ENCODE measurements around the gene INO80B. TPM values are rescaled to one million over a fixed set of nuclear protein-coding genes. Genes with fewer than 3 reads are reported as not detected.

Gene INO80B
- total and polyA plus RNA-seq, 11 donors, result 11.7 to 29.2 (median 22.6) TPM

GRCh38 chr2:74439803-74440377 lies 15.0 kb upstream of the INO80B start:
- H3K4me3 ChIP-seq, result peak overlapping the region; percentile 30 to 72 (median 60)
- no peaks in the 10 kb centered on the region for H3K9me3 ChIP-seq
- H3K4me1 ChIP-seq, result peaks cover 0 to 63% (median 37%) of the 10 kb centered on the region in 12 donors
- DNase-seq, result peak; percentile 82 to 91 (median 86)
- intact Hi-C loops (cut with DNase I), result loop anchor here in 3 of 10 donors (1.0 to 2.0 kb wide), 3 partner anchors 14 to 25 kb away; partner anchors contain the start of gene INO80B (in 1 of the 3)
- peaks cover 0 to 7% (median 0%) of the 10 kb centered on the region in 9 donors for H3K36me3 ChIP-seq
- WGBS, 4 donors, result 3 to 12% (median 8%) methylated on average over 14 of the region's 14 CpGs
- H3K27me3 ChIP-seq, result peaks cover 0 to 38% (median 0%) of the 10 kb centered on the region in 9 donors
- ATAC-seq, result peak; percentile 55 to 69 (median 65)
- no peak for TF ChIP-seq POLR2A (IDR thresholded peaks at IDR 0.05)
- TF ChIP-seq, protein P1, sequence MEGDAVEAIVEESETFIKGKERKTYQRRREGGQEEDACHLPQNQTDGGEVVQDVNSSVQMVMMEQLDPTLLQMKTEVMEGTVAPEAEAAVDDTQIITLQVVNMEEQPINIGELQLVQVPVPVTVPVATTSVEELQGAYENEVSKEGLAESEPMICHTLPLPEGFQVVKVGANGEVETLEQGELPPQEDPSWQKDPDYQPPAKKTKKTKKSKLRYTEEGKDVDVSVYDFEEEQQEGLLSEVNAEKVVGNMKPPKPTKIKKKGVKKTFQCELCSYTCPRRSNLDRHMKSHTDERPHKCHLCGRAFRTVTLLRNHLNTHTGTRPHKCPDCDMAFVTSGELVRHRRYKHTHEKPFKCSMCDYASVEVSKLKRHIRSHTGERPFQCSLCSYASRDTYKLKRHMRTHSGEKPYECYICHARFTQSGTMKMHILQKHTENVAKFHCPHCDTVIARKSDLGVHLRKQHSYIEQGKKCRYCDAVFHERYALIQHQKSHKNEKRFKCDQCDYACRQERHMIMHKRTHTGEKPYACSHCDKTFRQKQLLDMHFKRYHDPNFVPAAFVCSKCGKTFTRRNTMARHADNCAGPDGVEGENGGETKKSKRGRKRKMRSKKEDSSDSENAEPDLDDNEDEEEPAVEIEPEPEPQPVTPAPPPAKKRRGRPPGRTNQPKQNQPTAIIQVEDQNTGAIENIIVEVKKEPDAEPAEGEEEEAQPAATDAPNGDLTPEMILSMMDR (IDR thresholded peaks at IDR 0.05), result no peak
- peak overlapping the region; percentile 77 to 95 (median 86) for H3K27ac ChIP-seq

DNA sequence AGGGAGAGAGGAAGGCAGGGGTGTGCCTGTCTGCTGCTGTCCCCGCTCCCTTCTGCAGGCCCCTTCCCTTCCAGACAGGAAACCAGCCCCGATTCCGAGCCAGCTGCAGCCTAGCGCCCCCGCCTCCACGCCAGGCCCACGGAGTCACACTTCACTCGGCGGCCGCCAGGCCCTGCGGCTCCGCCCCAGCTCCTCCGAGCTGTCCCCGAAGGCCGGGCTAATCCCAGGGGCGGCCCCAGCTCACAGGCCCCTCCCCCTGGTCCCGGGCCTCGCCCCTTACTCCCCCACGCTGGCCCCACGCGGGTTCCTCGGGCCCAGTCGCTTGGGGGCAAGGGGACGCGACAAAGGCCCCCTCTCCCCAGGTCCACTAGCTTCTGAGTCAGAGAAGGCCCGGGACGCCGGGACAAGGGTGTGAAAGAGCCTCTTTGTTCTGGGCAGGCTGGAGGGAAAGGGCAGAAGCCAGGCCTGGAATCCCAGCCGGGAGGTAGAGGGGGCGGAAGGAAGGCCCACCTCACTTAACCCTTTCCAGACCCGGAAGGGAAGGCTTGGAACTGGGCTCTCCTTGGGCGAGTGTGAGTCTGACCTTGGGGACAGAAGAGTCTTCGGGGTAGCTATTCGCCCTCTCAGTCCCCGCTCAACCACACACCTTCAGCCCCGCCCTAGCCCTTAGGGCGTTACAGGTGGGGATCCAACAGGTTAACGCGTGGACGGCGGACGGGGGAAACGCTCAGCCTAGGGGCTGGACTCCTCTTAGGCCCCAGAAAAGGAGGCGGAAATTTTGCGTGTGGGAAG lies 14.3 kb upstream of the INO80B start:
- peaks cover 0 to 63% (median 37%) of the 10 kb centered on the region in 12 donors for H3K4me1 ChIP-seq
- ATAC-seq (peak; percentile 90 to 95 (median 93)), DNase-seq (peak; percentile 91 to 94 (median 93))
- TF ChIP-seq, protein P1 (IDR thresholded peaks at IDR 0.05), result peak in 9 of 12 donors; percentile 11 to 52 (median 29)
- TF ChIP-seq POLR2A (IDR thresholded peaks at IDR 0.05), result peak in 1 of 2 donors; percentile 68
- peak overlapping the region; percentile 30 to 72 (median 60) for H3K4me3 ChIP-seq
- peaks cover 0 to 39% (median 0%) of the 10 kb centered on the region in 9 donors for H3K27me3 ChIP-seq
- H3K9me3 ChIP-seq, result no peaks in the 10 kb centered on the region
- 8 to 12% (median 8%) methylated on average over 25 to 45 of the region's 45 CpGs for WGBS, 4 donors
- peaks cover 0 to 1% (median 0%) of the 10 kb centered on the region in 9 donors for H3K36me3 ChIP-seq
- intact Hi-C loops (cut with DNase I), result loop anchor here in 2 of 10 donors (1.0 to 2.0 kb wide), 2 partner anchors 14 kb away; partner anchors contain the start of gene INO80B (in 1 of the 2)
- peak overlapping the region; percentile 77 to 95 (median 86) for H3K27ac ChIP-seq

- Histone ChIP-seq H3K4me1 (peaks cover 0 to 63% (median 36%) of the 10 kb centered on the region in 12 donors), H3K27me3 (peaks cover 0 to 40% (median 0%) of the 10 kb centered on the region in 9 donors), H3K9me3 (no peaks in the 10 kb centered on the region), H3K27ac (peak overlapping the region; percentile 77 to 95 (median 86)), H3K4me3 (peak overlapping the region; percentile 30 to 72 (median 60)), H3K36me3 (no peaks in the 10 kb centered on the region)
- ATAC-seq (peak in 3 of 4 donors; percentile 0 to 10 (median 1)), DNase-seq (no peak)
- intact Hi-C loops (cut with DNase I), result loop anchor here in 1 of 10 donors (2.0 kb wide), 1 partner anchor 14 kb away; the partner anchor contains the start of gene INO80B
- 16 to 24% (median 19%) methylated on average over 29 to 33 of the region's 33 CpGs for WGBS, 4 donors
- no peak for TF ChIP-seq POLR2A (IDR thresholded peaks at IDR 0.05)
- TF ChIP-seq, protein P1 (IDR thresholded peaks at IDR 0.05), result no peak
Measured at GRCh38 chr2:74441170-74441689, 13.7 kb upstream of the INO80B start.
